ENCODE measurements around the gene LOXL4.

LOXL4 gene

GRCh38 chr10:98295907-98296306 is 27.9 kb upstream of the LOXL4 start:
- in situ Hi-C loops (cut with MboI; ENCODE audit: low sequenced_read_pairs): no loop called here

DNA sequence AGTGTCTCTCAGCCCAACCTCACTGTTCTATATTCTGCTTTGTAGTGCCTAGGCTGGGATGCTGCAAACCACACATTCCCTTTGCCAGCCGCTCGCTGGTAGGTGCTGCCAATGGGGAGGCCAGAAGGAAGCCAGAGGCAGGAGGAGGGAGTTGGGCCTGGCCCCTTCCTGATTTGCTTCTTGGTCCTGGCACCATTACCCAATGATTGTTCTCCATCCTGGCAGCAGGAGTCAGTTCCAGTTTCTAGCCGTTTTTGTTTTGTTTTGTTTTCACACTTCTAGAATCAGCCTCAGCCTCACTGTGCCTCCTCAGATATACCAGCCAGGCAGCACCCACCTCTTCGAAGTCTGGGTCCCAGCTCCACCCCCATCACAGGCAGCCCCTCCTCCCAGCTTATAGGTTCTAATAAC is 27.4 kb upstream of the LOXL4 start:
- in situ Hi-C loops (cut with MboI; ENCODE audit: low sequenced_read_pairs): no loop called here

- in situ Hi-C loops (cut with MboI; ENCODE audit: low sequenced_read_pairs): no loop called here
Measured at GRCh38 chr10:98294270-98294627, 26.3 kb upstream of the LOXL4 start.

- in situ Hi-C loops (cut with MboI; ENCODE audit: low sequenced_read_pairs): no loop called here
Measured at GRCh38 chr10:98293550-98294269, 25.7 kb upstream of the LOXL4 start.

- in situ Hi-C loops (cut with MboI; ENCODE audit: low sequenced_read_pairs): no loop called here
Measured at GRCh38 chr10:98292971-98293370, 25.0 kb upstream of the LOXL4 start.

- in situ Hi-C loops (cut with MboI; ENCODE audit: low sequenced_read_pairs): no loop called here
Measured at GRCh38 chr10:98289802-98290209, 21.8 kb upstream of the LOXL4 start.

DNA sequence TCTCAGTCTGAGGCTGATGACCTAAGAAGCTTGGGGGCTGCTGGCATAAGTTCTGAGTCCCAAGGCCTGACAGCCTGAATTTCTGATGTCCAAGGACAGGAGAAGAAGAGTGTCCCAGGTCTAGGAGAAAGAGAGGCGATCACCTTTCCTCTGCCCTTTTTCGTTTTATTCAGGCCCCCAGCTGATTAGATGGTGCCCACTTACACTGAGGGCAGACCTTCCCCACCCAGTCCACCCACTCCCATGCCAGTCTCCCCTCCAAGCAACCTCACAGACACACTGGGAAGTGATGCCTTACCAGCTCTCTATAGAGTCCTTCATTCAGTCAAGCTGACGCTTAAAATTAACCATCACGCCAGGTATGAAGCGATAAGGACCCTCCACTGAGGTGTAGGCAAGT is 19.3 kb upstream of the LOXL4 start:
- in situ Hi-C loops (cut with MboI; ENCODE audit: low sequenced_read_pairs): no loop called here

GRCh38 chr10:98286419-98286818 is 18.4 kb upstream of the LOXL4 start:
- in situ Hi-C loops (cut with MboI; ENCODE audit: low sequenced_read_pairs): no loop called here

GRCh38 chr10:98285416-98285815 is 17.4 kb upstream of the LOXL4 start:
- in situ Hi-C loops (cut with MboI; ENCODE audit: low sequenced_read_pairs): no loop called here

GRCh38 chr10:98276311-98276710 is 8.3 kb upstream of the LOXL4 start:
- in situ Hi-C loops (cut with MboI; ENCODE audit: low sequenced_read_pairs): no loop called here

GRCh38 chr10:98274562-98274961 is 6.6 kb upstream of the LOXL4 start:
- in situ Hi-C loops (cut with MboI; ENCODE audit: low sequenced_read_pairs): no loop called here

DNA sequence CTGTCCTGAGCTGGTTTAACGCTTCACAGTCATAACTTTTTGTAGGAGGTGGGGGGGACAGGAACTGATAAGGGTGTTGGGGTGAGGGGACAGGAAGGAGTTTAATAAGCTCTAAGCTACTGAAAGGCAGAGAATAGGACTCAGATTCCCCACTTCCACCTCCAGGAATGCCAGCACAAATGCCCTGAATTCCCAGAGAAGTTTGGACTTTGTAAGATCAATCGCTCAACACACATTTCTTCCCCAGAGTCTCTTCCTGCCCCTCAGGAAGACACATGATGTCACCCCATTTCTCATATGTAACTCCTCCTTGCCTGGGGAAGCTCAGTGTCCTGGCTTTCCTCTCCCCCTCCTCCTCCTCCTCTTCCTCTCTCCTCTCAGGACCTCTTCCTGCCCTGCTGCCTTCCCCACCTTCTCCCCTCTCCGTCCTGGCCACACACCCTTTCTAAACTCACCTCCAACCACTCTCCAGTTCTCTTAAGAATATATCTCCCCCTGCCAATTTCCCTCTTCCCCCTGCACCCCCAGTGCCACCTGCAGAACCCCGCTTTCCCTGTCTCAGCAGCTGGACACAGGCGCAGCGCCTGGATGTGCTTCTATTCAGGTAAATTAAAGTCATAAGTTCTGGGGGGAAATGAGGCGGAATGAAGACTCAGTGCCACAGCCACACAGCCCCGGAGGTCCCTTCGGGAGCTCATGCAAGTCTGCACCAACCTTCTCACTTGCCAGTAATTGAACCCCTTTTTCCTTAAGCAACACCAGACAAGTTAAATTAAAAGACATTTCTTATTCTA is 5.3 kb upstream of the LOXL4 start:
- in situ Hi-C loops (cut with MboI; ENCODE audit: low sequenced_read_pairs): no loop called here

DNA sequence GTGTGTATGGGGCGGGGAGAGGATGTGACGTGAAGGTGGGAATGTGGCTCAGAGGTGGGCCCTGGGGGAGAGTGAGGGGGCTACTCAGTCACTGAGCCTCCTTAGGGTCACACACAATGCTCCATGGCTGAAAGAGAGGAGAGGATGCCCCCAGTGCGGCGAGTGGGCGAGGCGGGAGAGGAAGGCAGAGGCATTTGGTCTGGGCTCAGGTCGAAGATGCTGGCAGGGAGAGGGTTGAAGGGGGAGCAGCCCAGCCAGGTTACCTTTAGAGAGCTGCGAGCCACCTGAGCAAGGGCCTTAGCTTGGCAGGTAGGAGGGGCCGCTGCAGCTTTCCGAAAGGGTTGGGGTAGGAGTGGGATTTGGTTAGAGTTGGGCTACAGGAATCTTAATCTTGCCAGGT is 4.7 kb upstream of the LOXL4 start:
- in situ Hi-C loops (cut with MboI; ENCODE audit: low sequenced_read_pairs): no loop called here

DNA sequence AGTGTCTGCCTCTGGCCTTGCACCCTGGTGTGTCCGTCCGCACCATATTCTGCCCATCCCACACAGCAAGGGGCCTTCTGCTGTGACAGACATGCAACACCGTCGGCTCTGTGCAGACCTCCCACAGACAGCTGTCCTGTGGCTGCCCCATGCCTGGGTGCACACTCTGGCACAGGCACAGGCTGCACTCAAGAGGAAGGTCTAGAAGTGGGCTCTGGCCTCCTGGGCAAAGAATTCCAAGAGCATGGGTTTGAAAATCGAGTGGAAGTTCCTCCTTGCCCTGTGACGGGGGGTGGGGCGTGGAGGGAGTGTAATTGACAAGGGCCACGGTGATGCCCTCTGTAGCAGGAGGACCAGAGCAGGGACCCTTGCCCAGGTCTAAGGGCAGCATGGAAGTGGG is 4.3 kb upstream of the LOXL4 start:
- in situ Hi-C loops (cut with MboI; ENCODE audit: low sequenced_read_pairs): no loop called here

GRCh38 chr10:98270786-98271185 is 2.8 kb upstream of the LOXL4 start:
- in situ Hi-C loops (cut with MboI; ENCODE audit: low sequenced_read_pairs): no loop called here

- in situ Hi-C loops (cut with MboI; ENCODE audit: low sequenced_read_pairs): no loop called here
Measured at GRCh38 chr10:98270073-98270740, 2.2 kb upstream of the LOXL4 start.

GRCh38 chr10:98269435-98269912 is 1.5 kb upstream of the LOXL4 start:
- in situ Hi-C loops (cut with MboI; ENCODE audit: low sequenced_read_pairs): no loop called here

DNA sequence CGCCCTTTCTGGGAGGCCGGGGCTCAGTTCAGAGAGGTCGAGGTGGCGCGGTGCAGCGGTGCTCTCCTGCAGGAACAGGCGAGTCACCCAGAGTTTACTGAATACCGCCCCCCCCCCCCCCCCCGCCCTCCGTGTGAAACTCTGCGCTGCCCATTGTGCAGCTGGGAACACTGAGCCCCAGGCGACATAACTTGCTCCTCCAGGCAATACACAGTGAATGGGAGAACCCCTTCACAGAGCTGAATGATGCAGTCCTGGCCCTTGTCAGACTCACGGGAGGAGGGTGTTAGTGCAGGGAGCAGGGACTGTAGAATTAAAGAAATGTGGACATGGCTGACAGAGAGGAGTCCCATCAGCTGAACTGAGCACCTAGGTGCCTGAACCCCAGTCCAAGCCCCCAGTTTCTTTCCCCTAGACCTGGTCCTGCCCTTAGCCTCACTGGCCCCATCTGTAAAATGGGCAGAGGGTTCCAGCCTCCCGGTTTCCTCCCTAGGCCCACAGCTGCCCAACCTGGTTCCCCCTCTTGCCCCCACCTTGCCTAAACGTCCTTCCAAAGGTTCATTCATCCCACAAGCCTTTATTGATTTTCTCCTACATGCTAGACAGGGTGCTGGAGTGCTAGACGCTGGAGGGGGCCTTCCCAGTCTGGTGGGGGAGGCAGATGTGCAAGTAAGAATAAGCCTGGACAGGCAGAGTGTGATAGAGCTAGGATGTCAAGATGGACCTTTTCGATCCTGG is 869 bp upstream of the LOXL4 start:
- in situ Hi-C loops (cut with MboI; ENCODE audit: low sequenced_read_pairs): no loop called here

GRCh38 chr10:98267069-98267893 is 713 bp downstream of the LOXL4 start:
- in situ Hi-C loops (cut with MboI; ENCODE audit: low sequenced_read_pairs): no loop called here

DNA sequence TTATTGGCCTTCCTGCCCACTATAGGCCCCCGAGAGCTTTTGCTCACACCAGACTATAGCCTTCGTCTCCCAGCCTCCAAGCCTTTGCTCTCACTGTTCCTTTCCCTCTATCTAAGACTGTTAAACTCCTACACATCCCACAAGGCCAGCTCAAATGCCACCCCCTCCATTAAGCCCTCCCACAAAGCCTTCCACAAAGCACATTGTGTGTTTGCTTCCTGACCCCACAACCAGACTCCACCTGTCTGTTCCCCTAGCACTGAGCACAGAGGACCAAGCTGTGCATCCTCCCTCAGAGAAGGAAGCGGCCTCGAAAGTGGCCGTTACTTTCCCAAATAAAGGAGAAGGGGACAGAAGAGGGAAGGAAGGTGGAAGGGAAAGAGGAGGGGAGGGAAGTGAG is 1.3 kb downstream of the LOXL4 start:
- in situ Hi-C loops (cut with MboI; ENCODE audit: low sequenced_read_pairs): no loop called here

Measured in HL-60/S4 (cell line).